HG02970 (cell line): ENCODE data around the gene SRGAP3.

Source experiments
- ATAC-seq: cut with Tn5 transposase; IDR thresholded peaks from one replicate; pipeline ENCODE4 v1.9.1; 2021; ENCODE audit warnings: mild to moderate bottlenecking, moderate library complexity, moderate number of reproducible peaks; ENCODE audit not compliant: unreplicated experiment, low FRiP score

Gene SRGAP3

DNA sequence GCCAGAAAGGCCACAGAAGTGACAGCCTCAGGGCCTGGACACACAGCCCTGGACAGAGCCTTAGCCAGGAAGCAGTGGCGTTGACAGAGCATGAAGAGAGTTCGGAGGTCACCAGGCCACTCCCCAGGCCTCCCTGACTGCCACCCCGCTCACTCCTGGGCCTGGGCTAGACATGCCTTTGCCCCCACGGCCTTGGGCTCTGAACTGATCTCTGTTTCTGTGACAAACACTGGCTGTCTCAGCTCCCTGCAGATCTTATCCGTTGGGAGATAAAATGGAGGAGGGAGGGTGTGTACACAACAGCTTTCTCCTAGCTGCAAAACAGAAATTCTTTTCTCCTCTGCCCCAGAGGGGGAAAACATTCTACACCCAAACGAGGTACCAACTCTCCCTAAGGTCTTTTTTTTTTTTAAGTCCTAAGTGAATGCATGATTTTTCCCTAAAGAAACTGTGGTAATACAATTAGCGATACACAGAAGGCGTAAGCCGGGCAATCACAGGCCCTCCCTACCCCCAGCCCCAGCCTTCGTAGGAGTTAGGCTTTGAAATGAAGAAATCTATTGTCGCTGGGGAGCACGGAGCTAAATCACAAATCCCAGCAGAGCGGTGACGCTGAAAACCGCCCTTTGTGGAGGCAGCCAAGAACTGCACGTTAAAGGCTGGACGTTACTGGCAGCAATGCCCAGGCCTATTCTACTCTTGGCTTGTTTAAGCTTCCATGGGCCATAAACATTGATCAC is 45.0 kb downstream of the SRGAP3 start:
- no peak for ATAC-seq

DNA sequence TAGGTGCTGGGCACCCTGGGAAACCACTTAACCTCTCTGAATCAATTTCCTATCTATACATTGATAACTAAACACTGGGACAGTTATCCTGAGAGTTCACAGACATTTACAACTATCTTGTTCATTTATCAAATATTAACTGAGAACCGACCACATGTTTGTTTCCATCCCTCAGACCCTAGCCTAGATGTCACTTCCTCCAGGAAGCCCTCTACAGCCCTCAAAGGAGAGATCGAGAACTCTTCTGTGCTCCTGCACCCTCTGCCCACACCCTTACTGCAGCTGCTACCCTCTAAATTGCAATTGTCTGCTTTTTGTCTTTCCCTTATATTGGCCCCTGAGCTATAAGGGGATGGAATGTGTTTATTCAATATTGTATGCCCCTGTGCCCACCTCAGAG is 46.1 kb downstream of the SRGAP3 start:
- ATAC-seq, result no peak

DNA sequence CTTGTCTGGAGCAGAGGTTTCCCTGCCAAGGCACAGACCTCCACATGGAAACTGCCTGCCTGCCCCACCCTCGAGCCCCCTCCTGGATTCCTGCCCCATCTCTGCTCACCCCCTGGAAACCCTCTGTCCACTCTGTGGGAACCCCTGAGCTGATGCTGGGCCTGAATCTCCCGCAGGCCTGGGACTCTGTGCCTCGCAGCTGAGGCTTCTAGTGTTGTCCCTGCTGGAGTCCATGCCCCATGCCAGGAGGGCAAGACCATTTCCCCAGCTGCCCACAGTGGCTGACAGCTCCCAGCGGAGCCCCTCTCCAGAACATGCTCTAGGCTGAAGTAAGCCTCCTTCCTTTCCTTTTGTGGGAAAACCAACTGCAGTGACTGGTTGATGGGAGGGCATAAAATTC is 46.9 kb downstream of the SRGAP3 start:
- ATAC-seq, result no peak

- ATAC-seq, result no peak
Observed at GRCh38 chr3:9201955-9202354, 47.5 kb downstream of the SRGAP3 start.

DNA sequence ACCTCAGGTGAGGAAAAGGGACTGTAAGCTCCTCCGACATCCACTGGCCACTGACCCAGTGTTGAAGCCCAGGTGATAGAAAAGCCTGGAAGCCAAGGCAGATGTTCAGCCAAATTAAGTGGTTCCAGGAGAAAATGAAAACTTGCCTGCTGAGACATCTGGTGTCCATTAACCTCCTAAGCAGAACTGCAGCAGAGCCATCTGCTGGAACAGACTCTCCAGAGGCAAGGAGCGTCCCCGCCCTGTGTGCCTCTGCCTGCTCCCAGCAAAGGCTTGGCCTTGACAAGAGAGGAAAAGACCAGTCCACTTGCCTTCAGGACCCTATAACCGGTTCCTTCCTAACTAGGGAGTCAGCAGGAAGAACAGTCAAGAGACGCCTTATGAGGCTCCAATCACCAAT is 48.2 kb downstream of the SRGAP3 start:
- no peak for ATAC-seq

GRCh38 chr3:9199775-9200174 is 49.7 kb downstream of the SRGAP3 start:
- no peak for ATAC-seq

- no peak for ATAC-seq
Observed at GRCh38 chr3:9198899-9199335, 50.5 kb downstream of the SRGAP3 start.

DNA sequence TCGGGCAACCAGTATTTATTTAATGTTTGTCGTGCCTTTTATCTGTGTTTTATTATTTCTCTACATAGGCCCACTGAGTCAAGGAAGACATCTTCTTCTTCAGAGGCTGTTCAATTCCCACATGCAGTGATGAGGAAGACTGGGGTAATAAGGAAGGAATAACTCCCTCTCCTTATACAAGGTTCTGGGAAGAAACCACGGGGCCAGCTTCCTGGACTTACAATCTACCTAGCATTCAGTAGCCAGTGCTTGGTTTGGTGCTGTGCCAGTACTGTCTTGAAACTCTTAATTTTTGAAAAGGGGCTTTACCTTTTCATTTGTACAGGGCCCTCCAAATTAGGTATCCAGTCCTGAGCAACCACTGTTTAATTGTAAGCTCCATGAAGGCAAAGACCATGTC is 51.2 kb downstream of the SRGAP3 start:
- ATAC-seq, result no peak

DNA sequence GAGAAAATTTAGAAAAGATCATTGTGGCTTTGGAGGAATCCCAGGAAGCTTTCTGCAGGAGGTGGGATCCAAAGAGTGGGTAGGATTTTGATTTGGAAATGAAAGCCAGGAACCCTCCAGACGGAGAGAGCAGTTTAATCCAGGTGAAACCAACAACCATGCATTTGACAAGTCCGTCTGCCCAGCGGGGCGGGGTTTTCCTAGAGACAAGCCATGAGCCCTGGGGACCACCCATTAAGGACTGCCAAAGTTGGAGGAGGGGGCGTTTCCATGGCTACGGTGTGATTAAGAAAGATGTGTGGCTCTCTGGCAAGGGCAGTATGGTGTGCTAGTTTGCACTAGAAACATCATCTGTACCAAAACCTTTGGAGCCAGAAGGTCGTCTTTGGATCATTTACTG is 53.4 kb downstream of the SRGAP3 start:
- ATAC-seq, result no peak

DNA sequence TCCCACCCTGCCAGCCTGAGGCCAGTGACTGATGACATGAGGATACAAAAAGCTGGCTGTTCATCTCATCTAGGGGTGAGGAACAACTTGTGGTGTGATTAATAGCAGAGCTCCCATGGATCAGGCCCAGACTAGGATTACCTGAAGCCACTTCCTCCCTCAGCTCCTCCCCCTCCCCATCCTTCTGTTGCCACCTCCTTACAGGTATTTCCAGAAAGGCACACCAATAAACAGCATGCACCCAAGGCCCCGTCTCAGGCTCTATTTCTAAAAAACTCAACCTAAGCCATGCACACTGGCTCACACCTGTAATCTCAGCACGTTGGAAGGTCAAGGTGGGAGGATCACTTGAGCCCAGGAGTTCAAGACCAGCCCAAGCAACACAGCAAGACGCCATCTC is 54.1 kb downstream of the SRGAP3 start:
- ATAC-seq, result no peak

DNA sequence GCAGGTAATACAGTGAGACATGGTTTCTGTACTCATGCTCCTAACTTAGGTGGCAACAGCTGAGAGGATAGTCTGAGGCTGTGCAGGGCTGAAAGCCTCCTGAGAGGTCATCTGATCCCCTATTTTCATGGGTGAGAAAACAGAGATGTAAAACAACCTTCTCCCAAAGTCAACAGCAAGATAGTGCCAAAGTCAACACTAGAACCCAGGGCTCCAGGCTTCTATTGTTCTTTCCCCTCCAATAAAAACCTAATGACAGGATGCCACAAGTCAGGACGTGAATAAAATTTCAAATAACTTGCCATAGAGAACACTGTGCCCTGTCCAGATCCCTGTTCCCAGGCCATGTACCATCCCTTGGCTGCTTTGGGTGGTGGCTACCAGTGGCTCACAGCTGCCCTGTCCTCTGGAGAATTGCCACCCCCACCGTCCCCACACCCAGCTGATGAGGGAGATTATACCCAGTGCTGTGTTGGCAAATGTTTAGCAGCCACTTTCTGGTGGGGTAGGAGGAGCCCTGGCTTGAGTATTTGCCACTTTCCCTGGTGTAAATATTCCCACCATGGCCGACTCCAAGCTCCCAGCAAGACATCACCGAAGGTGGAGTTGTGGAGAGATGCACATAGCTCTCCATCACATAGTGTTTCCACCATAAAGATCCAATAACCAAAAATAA is 54.8 kb downstream of the SRGAP3 start:
- no peak for ATAC-seq

GRCh38 chr3:9193633-9194195 is 55.7 kb downstream of the SRGAP3 start:
- ATAC-seq, result no peak

DNA sequence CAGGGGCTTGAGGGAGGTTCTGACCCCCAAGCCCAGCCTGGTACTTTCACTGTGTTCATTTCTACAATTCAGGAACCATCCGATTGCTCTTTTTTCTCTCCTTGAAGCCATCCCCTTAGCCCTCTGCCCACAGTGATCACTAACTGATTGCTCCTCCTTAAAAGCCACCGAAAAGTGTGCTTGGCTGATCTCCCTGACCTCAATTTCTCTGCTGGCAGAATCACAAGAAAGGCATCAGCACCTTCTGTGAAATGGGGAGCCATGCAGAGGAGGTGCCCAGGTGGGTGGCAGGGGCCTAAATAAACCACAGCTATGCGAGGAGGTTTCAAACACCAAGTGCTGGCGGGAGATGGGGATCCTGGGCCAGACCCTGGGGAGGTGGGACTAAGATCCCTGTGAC is 56.2 kb downstream of the SRGAP3 start:
- no peak for ATAC-seq

- no peak for ATAC-seq
Observed at GRCh38 chr3:9192248-9193025, 57.0 kb downstream of the SRGAP3 start.

- no peak for ATAC-seq
Observed at GRCh38 chr3:9190276-9190675, 59.2 kb downstream of the SRGAP3 start.

- ATAC-seq, result no peak
Observed at GRCh38 chr3:9188583-9188982, 60.9 kb downstream of the SRGAP3 start.

GRCh38 chr3:9185701-9186100 is 63.7 kb downstream of the SRGAP3 start:
- ATAC-seq, result no peak

- ATAC-seq, result no peak
Observed at GRCh38 chr3:9185046-9185445, 64.4 kb downstream of the SRGAP3 start.

- no peak for ATAC-seq
Observed at GRCh38 chr3:9184461-9184835, 65.0 kb downstream of the SRGAP3 start.

- ATAC-seq, result no peak
Observed at GRCh38 chr3:9183811-9184460, 65.5 kb downstream of the SRGAP3 start.

GRCh38 chr3:9183011-9183410 is 66.4 kb downstream of the SRGAP3 start:
- ATAC-seq, result no peak
